HG02642 (cell line): ENCODE results near the gene TRIM72.
"Not testable (repeated sequence)": the region's sequence is repeated elsewhere in the genome, so short reads cannot be mapped to it uniquely, and the experiment has no call there.

Experiments
- ATAC-seq: cut with Tn5 transposase; IDR thresholded peaks from one replicate; pipeline ENCODE4 v1.9.1; 2021; ENCODE audit warnings: mild to moderate bottlenecking; ENCODE audit not compliant: unreplicated experiment, poor library complexity

The TRIM72 gene

GRCh38 chr16:31206776-31207175 is 7.1 kb upstream of the TRIM72 start:
- no peak for ATAC-seq

DNA sequence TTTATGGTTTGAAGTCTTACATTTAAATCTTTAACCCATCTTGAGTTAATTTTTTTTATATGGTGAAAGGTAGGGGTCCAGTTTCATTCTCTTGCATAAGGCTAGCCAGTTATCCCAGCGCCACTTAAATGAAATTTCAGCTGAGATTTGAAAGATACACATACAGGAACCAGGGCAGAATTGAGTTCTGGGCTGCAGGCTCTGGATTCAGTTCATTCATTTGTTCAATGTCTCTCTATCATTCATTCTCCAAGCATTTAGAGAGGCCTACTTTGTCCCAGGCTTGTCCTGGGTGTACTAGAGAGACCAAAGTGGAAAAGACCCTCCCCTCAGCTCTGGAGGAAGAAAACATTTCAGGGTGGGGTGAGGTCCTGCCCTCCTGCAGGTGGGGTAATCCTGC is 577 bp upstream of the TRIM72 start:
- ATAC-seq: no peak

DNA sequence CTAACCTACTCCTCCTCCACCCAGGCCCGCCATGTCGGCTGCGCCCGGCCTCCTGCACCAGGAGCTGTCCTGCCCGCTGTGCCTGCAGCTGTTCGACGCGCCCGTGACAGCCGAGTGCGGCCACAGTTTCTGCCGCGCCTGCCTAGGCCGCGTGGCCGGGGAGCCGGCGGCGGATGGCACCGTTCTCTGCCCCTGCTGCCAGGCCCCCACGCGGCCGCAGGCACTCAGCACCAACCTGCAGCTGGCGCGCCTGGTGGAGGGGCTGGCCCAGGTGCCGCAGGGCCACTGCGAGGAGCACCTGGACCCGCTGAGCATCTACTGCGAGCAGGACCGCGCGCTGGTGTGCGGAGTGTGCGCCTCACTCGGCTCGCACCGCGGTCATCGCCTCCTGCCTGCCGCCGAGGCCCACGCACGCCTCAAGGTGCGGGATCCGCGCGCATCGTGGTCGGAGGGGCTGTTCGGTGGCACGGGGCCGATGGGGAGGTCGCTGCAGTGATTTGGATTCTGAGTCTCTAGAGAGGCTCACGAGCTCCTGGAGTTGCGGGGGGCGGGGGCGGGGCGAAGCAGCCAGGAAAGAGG is 878 bp downstream of the TRIM72 start:
- no peak for ATAC-seq

- ATAC-seq: no peak
These were observed 1.6 kb downstream of the TRIM72 start for GRCh38 chr16:31215287-31216162.

GRCh38 chr16:31216422-31217135 is 2.7 kb downstream of the TRIM72 start, which contains the start of gene PYDC1:
Gene PYDC1 (minus strand): TSS chr16:31217135. CDS start chr16:31217028, 107 bp downstream.
- no peak for ATAC-seq

DNA sequence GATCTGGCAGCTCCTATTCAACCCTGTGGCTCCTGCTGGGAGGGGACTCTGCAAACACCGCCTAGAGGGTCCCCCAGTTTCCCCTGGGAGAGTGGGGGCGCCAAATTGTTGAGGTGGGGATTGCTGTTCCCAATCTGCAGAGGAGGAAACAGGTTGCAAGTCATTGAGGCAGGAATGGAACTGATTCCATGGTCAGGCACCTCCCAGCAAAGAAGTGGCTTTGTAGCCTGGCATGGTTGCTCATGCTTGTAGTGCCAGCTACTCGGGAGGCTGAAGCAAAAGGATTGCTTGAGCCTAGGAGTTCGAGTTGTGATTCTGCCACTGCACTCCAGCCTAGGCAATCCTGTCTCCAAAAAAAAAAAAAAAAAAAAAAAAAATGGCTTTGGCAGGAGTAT is 3.2 kb downstream of the TRIM72 start:
- ATAC-seq: no peak

- no peak for ATAC-seq
These were observed 5.3 kb downstream of the TRIM72 start for GRCh38 chr16:31219154-31219741.

- ATAC-seq: no peak
These were observed 7.6 kb downstream of the TRIM72 start for GRCh38 chr16:31221357-31222160.

DNA sequence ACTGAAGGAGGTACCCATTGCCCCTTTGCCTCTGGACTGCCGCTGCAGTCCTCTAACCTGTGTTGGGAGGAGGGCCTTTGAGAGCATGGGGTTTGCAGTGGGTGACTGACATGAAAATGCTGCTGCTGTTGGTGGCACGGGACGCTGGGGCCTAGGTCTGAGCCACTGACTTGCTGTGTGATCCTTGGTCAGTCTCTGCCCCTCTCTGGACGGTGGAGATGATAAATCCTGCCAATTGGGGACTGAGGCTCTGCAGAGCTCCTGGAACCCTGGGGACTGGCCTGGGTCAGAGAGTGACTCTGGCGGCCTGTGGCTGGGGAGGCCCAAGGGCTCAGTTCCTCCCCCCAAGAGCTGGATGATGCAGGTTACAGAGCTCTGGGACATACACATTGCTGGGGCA is 9.1 kb downstream of the TRIM72 start:
- ATAC-seq: no peak

DNA sequence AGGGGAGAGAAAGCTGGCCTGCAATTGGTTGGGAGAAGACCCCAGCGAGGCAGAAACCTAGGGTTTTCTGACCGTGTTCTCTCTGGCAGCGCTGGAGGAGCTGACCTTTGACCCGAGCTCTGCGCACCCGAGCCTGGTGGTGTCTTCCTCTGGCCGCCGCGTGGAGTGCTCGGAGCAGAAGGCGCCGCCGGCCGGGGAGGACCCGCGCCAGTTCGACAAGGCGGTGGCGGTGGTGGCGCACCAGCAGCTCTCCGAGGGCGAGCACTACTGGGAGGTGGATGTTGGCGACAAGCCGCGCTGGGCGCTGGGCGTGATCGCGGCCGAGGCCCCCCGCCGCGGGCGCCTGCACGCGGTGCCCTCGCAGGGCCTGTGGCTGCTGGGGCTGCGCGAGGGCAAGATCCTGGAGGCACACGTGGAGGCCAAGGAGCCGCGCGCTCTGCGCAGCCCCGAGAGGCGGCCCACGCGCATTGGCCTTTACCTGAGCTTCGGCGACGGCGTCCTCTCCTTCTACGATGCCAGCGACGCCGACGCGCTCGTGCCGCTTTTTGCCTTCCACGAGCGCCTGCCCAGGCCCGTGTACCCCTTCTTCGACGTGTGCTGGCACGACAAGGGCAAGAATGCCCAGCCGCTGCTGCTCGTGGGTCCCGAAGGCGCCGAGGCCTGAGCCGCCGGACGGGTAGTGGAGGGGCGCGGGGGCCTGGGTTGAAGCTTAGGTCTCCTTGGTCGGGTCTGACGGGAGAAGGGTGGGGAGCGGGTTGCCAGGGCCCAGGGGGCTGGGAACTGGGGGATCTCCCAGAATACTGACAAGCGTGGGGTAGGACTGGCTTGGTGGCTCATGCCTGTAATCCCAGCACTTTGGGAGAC is 10.4 kb downstream of the TRIM72 start:
- ATAC-seq: no peak

DNA sequence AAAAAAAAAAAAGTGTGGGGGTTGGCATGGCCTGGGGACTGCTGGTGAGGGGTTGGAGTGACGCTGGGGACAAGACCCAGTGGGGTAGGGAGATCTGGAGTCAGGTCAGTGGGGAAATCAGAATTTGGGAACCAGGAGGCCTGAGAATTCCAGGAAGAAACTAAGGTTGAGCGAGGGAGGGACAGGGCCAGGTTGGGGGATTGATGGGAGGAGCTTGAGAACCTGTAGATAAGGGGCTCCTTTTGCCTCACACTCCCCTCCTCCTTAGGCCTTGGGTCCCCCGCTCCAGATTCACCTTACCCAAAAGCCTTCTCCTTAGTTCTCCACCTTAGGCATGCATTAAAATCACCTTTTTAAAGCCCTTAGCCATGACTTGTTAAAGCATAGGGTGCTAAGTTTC is 11.3 kb downstream of the TRIM72 start:
- no peak for ATAC-seq

DNA sequence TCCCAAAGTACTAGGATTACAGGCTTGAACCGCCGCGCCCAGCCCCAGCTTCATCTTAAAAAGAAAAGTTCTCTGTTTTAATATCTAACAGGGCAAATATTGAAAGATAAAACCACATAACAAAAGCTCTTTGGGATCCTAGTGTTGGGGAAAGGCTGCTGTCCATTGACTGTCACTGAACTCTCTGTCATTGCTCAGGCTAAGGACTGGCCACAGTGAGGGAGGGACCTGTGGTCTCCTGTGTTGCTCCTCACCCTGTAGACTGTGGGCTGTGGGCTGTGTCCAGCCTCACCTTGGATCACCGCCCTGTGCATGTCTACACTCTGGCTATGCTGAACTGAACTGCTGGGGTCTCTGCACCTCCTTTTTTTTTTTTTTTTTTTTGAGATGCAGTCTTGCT is 14.3 kb downstream of the TRIM72 start:
- no peak for ATAC-seq

GRCh38 chr16:31229501-31229900 is 15.6 kb downstream of the TRIM72 start:
- no peak for ATAC-seq

DNA sequence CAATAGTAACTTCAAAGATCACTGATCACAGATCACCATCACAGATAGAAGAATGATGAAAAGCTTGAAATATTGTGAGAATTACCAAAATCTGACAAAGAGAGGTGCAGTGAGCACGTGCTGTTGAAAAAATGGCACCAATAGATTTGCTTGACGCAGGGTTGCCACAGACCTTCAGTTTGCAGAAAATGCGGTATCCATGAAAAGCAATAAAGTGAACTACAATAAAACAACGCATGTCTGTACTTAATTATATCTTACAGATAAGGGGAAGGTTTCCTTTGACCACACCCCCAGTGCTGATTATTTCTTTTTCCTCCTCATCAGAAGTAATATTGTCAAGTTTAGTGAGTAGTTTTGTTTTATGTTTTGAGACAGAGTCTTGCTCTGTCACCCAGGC is 24.1 kb downstream of the TRIM72 start:
- ATAC-seq: no peak

- no peak for ATAC-seq
These were observed 28.3 kb downstream of the TRIM72 start for GRCh38 chr16:31242206-31242605.

DNA sequence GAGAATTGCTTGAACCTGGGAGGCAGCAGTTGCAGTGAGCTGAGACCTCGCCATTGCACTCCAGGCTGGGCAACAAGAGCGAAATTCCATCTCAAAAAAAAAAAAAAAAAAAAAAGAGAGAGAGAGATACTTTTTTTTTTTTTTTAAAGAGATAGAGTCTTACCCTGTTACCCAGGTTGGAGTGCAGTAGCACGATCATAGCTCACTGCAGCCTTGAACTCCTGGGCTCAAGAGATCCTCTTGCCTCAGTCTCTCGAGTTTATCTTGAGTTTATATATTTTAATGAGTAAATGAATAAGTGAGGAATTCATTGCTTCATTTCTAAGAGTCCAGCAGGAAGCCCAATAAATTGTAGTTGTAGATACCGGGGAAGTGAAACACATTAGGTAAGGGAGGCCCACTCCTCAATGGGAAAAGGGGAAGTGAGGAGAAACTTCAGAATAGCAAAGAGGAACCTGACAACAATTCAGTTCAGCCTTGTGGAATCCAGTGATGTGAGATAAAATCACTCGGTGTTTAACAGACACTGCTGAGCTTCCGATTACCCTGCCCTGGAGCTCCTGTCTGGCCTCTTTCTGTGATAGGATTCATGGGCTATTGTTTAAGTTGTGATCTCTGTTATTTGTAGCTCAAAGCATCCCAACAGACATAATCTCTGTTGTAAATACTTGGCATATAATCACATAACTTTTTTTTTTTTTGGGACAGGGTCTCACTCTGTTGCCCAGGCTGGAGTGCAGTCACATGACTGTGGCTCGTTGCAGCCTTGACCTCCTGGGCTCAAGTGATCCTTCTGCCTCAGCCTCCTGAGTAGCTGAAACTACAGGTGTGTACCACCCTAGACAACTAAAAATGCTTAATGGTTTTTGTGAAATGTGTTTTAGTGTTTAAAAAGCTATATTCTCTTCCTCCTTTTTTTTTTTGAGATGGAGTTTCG is 30.1 kb downstream of the TRIM72 start:
- no peak for ATAC-seq

DNA sequence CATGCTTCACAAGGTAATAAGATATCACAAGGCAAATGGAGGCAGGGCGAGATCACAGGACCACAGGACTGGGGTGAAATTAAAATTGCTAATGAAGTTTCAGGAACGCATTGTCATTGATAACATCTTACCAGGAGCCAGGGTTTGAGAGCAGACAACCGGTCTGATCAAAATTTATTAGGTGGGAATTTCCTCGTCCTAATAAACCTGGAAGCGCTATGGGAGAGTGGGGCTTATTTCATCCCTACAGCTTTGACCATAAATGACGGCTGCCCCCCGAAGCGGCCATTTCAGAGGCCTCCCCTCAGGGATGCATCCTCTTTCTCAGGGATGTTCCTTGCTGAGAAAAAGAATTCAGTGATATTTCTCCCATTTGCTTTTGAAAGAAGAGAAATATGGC is 31.7 kb downstream of the TRIM72 start:
- not testable (repeated sequence) for ATAC-seq

DNA sequence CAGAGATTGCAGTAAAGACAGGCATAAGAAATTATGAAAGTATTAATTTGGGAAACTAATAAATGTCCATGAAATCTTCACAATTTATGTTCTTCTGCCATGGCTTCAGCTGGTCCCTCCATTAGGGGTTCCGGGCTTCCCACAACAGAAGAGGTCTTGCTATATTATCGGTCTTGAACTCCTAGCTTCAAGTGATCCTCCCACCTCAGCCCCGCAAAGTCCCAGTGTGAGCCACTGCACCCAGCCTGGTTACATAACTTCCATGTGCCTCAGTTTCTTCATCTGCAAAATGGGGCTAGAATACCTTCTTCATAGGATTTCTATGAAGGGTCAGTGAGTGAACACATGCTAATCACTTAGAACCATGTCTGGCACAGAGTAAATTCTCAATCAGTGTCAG is 32.4 kb downstream of the TRIM72 start:
- ATAC-seq: no peak
